ENCODE data around the gene DRD4. TPM values are rescaled to one million over a fixed set of nuclear protein-coding genes. Genes with fewer than 3 reads are reported as not detected.
"Not testable (repeated sequence)": the region's sequence is repeated elsewhere in the genome, so short reads cannot be mapped to it uniquely, and the experiment has no call there.

Gene DRD4
- total RNA-seq, 1 donor from 2014 or later: not detected

DNA sequence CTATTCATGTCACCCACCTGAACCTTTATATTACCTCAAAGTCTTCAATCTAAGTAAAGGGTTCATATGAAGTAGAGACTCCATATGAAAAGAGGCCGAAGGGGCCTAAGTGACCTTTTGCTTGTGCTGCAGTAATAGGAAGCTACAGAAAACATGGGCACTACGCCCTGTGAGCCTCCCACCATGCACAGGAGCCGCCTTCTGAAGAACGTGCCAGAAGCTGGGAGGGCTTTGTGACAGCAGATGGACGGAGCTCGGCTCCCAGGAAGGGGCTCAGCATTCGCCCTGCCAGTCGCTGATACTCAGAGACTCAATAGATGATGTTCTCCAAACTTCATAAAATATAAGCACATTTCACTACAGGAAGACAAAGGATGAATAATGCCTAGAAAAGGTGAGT lies 36.8 kb downstream of the DRD4 start:
- no peak for DNase-seq (ENCODE audit: low read depth, low spot score)

DNA sequence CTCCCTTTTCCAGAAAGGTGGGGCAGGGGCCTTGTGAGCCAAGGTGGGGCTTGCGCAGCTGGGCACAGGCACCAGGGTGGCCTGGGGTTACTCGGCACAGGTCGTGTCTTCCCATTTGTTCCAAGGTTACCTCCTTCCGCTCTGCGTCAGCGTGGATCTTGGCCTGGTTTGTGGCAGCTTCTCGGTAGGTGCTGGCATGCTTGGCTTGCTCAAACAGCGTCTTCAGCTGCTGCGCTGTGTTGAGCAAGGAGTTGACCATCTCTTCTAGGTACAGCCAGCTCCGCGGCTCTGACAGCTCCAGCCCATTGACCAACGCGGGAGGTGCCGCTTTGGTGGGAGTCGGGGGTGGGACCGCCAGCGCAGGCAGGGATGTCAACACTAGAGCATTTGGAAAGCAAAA lies 37.3 kb downstream of the DRD4 start:
- DNase-seq (ENCODE audit: low read depth, low spot score): no peak

DNA sequence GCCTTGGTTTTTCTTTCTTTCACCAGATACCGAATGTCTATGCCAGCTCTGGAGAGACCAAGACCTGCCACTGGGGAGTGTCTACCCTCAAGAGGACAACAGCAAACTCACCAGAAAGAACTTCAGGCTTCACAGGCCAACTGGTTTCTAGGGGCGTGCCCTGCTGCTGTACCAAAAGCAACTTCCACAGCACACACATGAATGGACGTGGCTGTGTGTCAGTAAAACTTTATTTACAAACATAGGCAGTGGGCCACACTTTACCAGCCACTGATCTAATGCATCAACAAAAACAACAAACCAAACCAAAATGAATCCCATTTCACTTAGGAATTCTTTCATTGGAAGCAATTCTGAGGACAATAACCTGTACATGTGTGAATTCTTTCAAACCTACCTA lies 41.2 kb downstream of the DRD4 start:
- no peak for DNase-seq (ENCODE audit: low read depth, low spot score)

DNA sequence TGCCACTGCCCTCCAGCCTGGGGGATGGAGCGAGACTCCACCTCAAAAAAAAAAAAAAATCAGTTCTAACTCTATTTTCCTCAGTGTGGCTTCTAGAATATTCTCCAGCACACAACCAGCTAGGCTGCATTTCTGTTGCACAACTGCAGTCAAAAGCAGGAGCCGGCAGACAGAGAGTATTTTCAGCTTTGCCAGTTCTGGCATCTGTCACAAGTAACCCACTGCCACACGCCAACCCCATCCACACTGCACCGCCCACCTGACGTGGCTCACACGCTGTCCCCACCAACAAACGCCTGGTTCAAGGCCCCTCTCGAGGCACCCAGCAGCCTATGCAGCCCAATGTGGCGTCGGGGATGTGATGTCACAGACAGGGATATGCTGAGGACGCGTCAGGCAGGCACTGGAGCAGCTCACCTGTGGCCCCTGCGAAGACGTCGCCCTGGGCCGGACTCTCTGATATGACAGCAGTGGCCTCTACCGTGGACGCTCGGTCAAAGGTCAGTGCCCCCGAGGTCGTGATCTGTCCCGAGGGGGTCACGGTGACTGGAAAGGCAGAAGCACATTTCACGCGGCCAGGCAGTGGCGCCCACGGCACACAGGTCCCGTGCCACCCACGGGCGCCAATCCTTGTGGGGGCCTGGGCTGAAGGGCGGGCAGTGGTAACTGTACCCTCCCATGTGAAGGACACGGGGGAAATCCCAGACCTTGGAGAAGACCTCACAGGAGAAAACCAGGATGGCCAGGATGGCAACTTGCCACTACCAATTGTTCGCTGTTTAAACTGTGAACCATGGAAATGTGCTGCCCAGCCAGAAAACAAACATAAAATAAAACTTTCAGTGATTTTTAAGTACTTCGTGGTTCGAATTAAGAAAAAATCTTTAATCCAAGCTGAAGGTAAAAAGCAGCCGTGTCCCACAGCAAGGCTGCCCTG lies 42.5 kb downstream of the DRD4 start:
- DNase-seq (ENCODE audit: low read depth, low spot score): no peak

DNA sequence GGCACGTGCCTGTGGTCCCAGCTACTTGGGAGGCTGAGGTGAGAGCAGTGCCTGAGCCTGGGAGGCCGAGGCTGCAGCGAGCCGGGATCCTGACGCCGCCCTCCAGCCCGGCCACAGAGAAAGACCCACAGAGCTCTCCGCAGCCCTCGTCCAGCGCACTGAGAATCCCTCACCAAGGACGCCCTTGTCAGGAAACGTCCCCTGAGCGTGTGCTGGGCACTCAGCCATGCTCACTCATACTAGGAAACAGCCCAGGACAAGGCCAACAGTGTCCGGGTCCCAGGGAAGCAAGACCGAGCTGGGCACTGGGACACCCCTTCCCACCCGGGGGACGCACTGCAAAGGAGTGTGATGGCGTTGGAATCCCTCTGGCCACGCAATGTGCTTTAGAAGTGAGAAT lies 43.4 kb downstream of the DRD4 start:
- no peak for DNase-seq (ENCODE audit: low read depth, low spot score)

DNA sequence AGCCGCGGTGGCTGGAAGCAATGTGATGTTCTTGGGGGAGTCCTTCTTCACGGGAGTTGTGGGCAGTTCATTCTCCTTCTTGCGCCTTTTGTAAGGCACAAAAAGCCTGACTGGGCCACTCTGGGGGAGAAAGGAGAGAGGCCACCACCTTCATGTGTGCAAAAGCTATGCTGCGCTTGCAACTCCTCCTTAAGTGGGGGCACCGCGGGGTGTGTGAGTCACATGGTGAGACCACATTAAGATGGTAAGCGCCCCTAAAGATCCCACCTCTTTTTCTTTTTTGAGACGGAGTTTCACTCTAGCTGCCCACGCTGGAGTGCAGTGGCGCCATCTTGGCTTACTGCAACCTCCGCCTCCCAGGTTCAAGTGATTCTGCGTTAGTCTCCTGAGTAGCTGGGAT lies 43.9 kb downstream of the DRD4 start:
- DNase-seq (ENCODE audit: low read depth, low spot score): no peak

DNA sequence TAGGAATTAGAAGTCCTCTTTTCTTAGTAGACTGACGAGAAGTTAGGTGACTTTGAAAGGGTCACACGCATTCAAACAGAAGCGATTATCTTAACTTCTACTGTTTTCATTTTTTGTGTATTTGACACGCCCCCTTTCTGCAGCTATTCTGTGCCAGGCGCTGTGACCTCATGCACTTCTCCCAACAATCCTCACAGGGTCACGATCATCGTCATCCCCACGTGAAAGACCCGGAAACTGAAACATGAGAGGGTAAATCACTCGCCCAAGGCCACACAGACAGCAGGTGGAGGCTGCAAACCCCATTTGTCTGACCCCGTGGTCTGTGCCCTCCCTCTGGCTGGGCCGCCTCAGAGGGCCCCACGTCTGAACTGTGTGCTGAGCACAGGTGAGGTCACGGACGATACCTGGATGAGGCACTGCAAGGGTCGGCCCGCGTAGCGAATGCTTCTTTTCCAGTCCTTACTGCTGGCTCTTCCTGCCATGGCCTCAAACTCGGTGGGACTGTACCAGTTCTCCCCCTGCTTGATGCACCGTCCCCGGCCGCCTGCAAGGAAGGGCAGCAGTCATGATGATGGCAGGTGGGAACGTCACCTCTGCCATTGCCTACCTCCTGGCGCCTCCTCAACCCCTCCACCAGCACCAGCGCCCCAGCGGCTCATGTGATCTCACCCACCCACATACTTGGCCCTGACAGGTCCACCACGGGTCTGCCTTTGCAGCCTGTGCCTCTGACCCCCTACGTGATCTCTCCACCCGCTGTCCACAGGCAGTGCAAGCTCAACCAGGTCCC lies 49.6 kb downstream of the DRD4 start:
- DNase-seq (ENCODE audit: low read depth, low spot score): no peak

DNA sequence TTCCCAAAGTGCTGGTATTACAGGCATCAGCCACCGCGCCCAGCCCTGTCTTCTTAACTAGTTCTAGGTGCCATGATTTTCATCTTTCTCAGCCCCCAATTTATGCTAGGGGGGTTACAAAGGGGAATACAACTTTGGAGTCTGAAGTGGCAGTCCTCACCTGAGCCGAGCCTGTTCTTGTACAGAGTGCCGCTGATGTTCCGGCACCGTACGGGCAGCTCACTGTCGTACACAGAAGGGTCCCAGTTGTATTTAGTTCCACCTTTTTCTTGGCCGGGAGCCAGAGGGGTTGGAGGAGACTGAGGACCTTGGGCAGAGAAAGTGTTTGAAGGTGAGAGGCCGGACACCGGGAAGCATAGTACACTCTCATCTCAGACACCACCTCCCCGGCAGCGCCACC lies 50.7 kb downstream of the DRD4 start:
- no peak for DNase-seq (ENCODE audit: low read depth, low spot score)

DNA sequence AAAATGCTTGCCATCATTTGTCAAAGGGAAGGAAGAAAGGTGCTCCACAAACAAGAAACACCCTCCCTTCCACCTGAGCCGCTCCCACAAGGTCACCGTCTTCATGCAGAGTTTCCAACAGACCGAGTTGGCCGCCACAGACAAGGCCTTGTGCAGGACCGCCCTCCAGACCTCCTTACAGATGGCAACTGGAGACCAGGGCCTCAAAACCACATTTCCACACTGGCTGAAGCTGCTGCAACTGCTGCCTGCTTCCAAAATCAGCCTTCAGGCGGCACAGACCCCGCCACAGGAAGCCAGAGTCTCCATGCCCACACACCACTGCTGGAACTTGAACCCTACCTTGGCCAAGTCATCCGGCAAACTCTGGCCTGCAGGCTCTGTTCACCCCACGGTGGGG lies 51.6 kb downstream of the DRD4 start:
- no peak for DNase-seq (ENCODE audit: low read depth, low spot score)

DNA sequence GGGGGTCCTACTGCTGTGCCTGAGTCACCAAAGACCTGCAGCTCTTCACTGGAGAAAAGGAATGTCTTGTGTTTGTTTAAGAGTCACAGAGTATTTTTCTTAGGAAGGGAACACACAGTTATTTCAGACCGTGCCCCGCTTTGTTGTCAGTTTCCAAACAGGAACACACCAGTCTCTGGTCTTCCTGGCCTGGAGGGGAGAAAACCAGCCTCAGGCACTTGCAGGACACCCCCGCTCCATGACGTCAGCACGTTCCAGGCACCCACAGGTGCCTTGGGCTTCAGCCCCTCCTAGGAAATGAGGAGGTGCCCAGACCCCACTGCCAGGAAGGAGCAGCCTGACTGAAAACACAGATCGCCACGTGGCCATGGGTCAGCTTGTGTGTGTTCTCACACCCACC lies 52.6 kb downstream of the DRD4 start:
- DNase-seq (ENCODE audit: low read depth, low spot score): peak; percentile 71

DNA sequence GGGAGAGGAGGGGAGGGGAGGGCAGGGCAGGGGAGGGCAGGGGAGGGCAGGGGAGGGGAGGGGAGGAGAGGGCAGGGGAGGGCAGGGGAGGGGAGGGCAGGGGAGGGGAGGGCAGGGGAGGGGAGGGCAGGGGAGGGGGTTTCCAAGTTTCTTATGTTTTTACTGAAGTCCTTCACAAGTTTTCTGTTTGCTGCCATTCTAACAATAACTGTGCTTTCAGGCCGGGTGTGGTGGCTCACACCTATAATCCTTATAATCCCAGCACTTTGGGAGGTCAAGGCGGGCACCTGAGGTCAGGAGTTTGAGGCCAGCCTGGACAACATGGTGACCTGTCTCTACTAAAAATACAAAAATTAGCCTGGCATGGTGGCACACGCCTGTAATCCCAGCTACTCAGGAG lies 53.2 kb downstream of the DRD4 start:
- DNase-seq (ENCODE audit: low read depth, low spot score): not testable (repeated sequence)

Other genes with a start within 250 kb of the DRD4 start
- 0.26 and 0.67 TPM in 2 replicates for gene PKP3, start 243.1 kb upstream of the DRD4 start, total RNA-seq
- 27.6 and 39.6 TPM in 2 replicates for gene SIGIRR, start 222.3 kb upstream of the DRD4 start, total RNA-seq
- 0.07 TPM in 1 of 2 replicates, not detected in the other for gene ANO9, start 195.3 kb upstream of the DRD4 start, total RNA-seq
- 32.1 and 39.7 TPM in 2 replicates for gene PTDSS2, start 187.0 kb upstream of the DRD4 start, total RNA-seq
- gene RNH1, start 130.0 kb upstream of the DRD4 start, total RNA-seq: 288 and 306 TPM in 2 replicates
- gene HRAS, start 101.7 kb upstream of the DRD4 start, total RNA-seq: 77.7 and 91.6 TPM in 2 replicates
- 0.40 and 0.46 TPM in 2 replicates for gene LRRC56, start 99.7 kb upstream of the DRD4 start, total RNA-seq
- gene LMNTD2, start 76.5 kb upstream of the DRD4 start, total RNA-seq: 0.56 and 0.86 TPM in 2 replicates
- 11.5 and 14.4 TPM in 2 replicates for gene RASSF7, start 76.3 kb upstream of the DRD4 start, total RNA-seq
- gene PHRF1, start 60.8 kb upstream of the DRD4 start, total RNA-seq: 28.0 and 29.5 TPM in 2 replicates
- gene IRF7, start 21.3 kb upstream of the DRD4 start, total RNA-seq: 8.7 and 16.5 TPM in 2 replicates
- gene CDHR5, start 12.3 kb upstream of the DRD4 start, total RNA-seq: not detected in 2 replicates
- gene SCT, start 10.1 kb upstream of the DRD4 start, total RNA-seq: not detected in 2 replicates
- gene DEAF1, start 58.0 kb downstream of the DRD4 start, total RNA-seq: 45.1 and 66.1 TPM in 2 replicates
- 8.4 and 9.7 TPM in 2 replicates for gene TMEM80, start 58.5 kb downstream of the DRD4 start, total RNA-seq
- 2.0 and 3.0 TPM in 2 replicates for gene EPS8L2, start 69.0 kb downstream of the DRD4 start, total RNA-seq
- gene TALDO1, start 110.2 kb downstream of the DRD4 start, total RNA-seq: 278 and 283 TPM in 2 replicates
- 37.5 and 38.1 TPM in 2 replicates for gene GATD1, start 140.2 kb downstream of the DRD4 start, total RNA-seq
- gene CEND1, start 152.8 kb downstream of the DRD4 start, total RNA-seq: 0.13 and 0.14 TPM in 2 replicates
- gene SLC25A22, start 161.0 kb downstream of the DRD4 start, total RNA-seq: 9.0 and 9.2 TPM in 2 replicates
- gene PIDD1, start 168.0 kb downstream of the DRD4 start, total RNA-seq: 7.0 and 7.5 TPM in 2 replicates
- 248 and 277 TPM in 2 replicates for gene RPLP2, start 172.7 kb downstream of the DRD4 start, total RNA-seq
- 21.5 and 22.4 TPM in 2 replicates for gene PNPLA2, start 181.6 kb downstream of the DRD4 start, total RNA-seq
- 4.1 and 4.3 TPM in 2 replicates for gene CRACR2B, start 190.7 kb downstream of the DRD4 start, total RNA-seq
- gene CD151, start 195.7 kb downstream of the DRD4 start, total RNA-seq: 578 and 647 TPM in 2 replicates
- 163 and 227 TPM in 2 replicates for gene POLR2L, start 205.3 kb downstream of the DRD4 start, total RNA-seq
- gene TSPAN4, start 205.6 kb downstream of the DRD4 start, total RNA-seq: 103 and 115 TPM in 2 replicates

Measured in pulmonary artery endothelial cell (primary cell).